HG03135 (cell line): Measurements from ENCODE around the gene CGB2.
"Not testable (repeated sequence)": the region's sequence is repeated elsewhere in the genome, so short reads cannot be mapped to it uniquely, and the experiment has no call there.

Source experiments
- ATAC-seq: cut with Tn5 transposase; IDR thresholded peaks from one replicate; pipeline ENCODE4 v1.9.1; 2021; ENCODE audit warnings: mild to moderate bottlenecking, moderate library complexity; ENCODE audit not compliant: unreplicated experiment

The CGB2 gene

DNA sequence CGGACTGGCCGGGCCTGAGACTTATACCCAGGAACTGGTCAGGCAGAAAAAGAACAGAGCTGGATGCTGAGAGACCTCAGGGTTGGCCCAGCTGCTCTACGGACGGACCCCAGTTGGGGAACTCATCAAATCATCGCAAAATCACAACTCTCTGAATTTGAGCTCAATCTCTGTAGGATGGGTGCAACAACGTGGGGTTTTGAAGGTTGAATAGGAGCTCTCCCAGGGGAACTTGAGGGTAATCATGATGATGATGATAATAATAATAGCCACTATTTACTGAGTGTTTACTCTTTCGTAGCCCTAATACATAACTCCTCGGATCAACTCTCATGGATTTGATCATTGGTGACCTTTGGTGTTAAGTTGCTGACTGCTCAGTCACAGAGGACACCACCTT lies 1.4 kb upstream of the CGB2 start:
- ATAC-seq = not testable (repeated sequence)

DNA sequence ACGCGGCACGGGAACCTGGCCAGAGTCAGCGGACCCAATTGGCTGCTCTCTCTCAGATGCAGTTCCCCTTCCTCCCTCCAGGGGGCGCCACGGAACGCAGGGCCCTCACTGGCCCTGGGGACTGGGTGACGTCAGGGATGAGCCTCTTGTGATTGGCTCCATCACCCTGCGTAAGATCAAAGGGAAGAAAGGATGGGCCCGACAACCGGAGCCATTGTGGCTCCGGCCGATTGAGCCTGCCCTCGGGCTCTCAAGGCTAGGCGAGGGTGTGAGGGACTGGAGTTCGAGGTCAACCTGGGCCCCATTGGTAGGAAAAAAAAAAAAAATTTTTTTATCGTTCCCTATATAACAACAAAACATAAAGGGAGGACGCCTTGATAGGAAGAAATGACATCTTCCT lies 5.1 kb downstream of the CGB2 start, which contains the start of gene CGB1:
Gene CGB1 (minus strand): TSS at position 81 of the 400 bp plus-strand sequence. CDS start 184 bp downstream, outside the sequence.
- ATAC-seq = not testable (repeated sequence)

DNA sequence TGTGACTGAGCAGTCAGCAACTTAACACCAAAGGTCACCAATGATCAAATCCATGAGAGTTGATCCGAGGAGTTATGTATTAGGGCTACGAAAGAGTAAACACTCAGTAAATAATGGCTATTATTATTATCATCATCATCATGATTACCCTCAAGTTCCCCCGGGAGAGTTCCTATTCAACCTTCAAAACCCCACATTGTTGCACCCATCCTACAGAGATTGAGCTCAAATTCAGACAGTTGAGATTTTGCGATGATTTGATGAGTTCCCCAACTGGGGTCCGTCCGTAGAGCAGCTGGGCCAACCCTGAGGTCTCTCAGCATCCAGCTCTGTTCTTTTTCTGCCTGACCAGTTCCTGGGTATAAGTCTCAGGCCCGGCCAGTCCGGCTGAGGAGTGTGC lies 6.4 kb downstream of the CGB2 start:
- ATAC-seq = not testable (repeated sequence)

DNA sequence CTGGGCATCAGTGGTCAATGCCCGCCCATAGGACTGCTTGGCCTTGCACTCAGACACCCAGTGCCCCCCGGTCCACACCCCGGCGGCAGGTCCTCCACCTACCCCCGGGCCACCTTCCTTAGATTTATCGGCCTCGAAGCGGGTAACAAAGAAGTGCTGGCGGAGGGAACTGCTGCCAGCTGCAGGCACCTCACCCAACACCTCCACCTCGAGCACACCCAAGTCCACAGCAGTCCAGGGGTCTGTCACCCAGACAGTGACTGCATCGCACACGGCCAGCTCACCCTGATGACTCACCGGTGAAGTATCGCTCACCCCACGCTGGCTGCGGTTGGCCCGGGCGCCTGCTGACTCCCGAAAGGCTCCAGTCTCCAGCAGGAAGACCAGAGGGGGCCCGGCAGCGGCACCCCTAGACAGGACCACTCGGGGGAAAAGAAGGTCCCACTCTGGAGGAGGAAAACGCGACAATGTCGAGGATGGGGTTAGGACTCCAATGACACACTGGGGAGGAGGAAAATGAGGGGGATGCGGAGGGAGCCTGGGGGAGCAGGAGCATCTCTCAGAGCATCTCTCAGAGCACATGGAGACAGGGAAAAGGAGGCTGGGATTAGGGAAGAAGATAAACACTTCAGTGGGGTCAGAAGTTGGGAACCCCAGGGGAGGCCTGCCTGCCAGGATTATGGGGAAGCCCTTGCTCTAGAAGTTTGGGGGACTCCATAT lies 7.0 kb downstream of the CGB2 start:
- not testable (repeated sequence) for ATAC-seq

DNA sequence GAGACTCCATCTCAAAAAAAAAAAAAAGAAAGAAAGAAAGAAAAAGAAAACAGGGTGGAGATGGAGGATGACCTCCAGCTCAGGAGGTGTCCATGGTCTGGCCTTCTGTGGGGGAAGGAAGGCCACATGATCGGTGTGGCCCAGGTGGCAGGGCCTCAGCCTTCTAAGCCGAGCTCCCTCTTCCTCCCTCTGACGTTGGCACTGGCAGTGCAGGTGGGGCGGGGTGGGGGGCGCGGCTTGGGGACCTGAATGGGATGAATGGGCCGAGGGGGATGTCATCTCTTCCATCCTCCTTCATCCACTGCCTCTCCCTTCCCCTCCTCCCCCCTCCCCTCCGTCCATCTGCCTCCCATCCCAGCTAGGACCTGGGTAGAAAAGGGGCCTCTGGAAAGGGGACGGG lies 8.0 kb downstream of the CGB2 start:
- not testable (repeated sequence) for ATAC-seq

DNA sequence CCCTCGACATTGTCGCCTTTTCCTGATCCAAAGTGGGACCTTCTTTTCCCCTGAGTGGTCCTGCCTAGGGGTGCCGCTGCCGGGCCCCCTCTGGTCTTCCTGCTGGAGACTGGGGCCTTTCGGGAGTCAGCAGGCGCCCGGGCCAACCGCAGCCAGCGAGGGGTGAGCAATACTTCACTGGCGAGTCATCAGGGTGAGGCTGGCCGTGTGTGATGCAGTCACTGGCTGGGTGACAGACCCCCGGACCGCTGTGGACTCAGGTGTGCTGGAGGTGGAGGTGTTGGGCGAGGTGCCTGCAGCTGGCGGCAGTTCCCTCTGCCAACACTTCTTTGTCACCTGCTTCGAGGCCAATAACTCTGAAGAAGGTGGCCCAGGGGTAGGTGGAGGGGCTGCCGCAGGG lies 10.5 kb downstream of the CGB2 start:
- ATAC-seq = no peak

DNA sequence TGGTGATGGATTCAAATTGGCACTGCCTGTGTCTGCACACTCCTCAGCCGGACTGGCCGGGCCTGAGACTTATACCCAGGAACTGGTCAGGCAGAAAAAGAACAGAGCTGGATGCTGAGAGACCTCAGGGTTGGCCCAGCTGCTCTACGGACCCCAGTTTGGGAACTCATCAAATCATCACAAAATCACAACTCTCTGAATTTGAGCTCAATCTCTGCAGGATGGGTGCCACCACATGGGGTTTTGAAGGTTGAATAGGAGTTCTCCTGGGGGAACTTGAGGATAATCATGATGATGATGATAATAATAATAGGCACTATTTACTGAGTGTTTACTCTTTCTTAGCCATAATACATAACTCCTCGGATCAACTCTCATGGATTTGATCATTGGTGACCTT lies 11.0 kb downstream of the CGB2 start:
- ATAC-seq = not testable (repeated sequence)

DNA sequence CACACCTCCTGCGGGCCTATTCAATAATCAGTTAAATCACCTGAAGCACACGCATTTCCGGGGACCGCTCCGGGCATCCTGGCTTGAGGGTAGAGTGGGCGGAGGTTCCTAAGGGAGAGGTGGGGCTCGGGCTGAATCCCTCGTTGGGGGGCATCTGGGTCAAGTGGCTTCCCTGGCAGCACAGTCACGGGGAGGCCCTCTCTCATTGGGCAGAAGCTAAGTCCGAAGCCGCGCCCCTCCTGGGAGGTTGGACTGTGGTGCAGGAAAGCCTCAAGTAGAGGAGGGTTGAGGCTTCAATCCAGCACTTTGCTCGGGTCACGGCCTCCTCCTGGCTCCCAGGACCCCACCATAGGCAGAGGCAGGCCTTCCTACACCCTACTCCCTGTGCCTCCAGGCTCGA lies 11.9 kb downstream of the CGB2 start, which contains the start of gene CGB5:
Gene CGB5 (plus strand): TSS at position 301 of the 400 bp plus-strand sequence. CDS start 362 bp downstream, outside the sequence.
- ATAC-seq = not testable (repeated sequence)

DNA sequence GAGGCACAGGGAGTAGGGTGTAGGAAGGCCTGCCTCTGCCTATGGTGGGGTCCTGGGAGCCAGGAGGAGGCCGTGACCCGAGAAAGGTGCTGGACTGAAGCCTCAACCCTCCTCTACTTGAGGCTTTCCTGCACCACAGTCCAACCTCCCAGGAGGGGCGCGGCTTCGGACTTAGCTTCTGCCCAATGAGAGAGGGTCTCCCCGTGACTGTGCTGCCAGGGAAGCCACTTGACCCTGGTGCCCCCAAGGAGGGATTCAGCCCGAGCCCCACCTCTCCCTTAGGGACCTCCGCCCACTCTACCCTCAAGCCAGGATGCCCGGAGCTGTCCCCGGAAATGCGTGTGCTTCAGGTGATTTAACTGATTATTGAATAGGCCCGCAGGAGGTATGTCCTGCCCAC lies 17.3 kb downstream of the CGB2 start, which contains the start of gene CGB8:
Gene CGB8 (minus strand): TSS at position 101 of the 400 bp plus-strand sequence. CDS start 372 bp downstream, outside the sequence.
- ATAC-seq = not testable (repeated sequence)

DNA sequence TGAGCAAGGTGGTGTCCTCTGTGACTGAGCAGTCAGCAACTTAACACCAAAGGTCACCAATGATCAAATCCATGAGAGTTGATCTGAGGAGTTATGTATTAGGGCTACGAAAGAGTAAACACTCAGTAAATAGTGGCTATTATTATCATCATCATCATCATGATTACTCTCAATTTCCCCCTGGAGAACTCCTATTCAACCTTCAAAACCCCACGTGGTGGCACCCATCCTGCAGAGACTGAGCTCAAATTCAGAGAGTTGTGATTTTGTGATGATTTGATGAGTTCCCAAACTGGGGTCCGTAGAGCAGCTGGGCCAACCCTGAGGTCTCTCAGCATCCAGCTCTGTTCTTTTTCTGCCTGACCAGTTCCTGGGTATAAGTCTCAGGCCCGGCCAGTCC lies 18.1 kb downstream of the CGB2 start:
- ATAC-seq = not testable (repeated sequence)

DNA sequence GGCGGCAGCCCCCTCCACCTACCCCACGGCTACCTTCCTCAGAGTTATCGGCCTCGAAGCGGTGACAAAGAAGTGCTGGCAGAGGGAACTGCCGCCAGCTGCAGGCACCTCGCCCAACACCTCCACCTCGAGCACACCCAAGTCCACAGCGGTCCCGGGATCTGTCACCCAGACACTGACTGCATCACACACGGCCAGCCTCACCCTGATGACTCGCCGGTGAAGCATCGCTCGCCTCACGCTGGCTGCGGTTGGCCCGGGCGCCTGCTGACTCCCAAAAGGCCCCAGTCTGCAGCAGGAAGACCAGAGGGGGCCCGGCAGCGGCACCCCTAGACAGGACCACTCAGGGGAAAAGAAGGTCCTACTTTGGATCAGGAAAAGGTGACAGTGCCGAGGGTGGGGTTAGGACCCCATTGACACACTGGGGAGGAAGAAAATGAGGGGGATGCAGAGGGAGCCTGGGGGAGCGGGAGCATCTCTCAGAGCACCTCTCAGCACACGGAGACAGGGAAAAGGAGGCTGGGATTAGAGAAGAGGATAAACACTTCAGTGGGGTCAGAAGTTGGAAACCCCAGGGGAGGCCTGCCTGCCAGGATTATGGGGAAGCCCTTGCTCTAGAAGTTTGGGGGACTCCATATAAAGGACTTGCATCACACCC lies 18.8 kb downstream of the CGB2 start:
- ATAC-seq = not testable (repeated sequence)

DNA sequence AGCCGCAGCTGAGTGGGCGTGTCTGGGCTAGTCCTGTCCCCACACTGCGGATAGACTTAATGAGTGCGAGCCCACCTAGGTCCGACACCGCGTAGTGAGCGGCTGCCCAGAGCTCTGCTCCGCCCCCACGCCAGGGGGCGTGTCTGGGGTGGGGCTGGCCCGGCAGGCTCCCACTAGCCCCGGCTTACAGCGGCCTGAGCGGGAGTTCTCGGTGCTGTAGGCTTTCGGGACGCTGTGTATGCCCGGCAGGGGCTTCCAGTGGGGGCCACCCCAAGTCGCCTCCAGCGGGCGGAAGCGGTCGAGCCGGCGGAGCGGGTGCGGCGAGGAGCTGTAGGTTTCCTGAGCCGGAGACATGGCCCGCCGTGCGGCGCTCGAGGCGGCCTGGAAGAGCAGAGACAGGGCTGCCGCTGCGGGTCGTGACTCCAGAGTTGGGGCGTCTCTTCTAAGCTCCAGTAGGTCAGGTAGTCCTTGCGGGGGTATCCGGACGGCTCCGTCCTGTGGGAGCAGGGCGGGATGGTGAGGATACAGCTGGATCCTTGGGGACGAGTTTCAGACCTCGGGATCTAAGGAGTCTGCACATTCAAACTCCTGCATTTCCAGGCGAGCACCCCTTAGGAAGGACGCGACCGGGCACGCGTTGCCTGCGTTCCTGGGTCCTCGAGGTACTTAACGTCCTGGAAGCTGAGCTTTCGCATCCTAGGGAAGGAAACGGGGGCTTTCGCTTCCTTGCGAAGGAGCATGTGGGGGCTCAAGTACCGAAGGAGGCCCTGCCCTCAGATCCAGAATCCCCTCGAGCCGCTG lies 24.6 kb downstream of the CGB2 start:
- no peak for ATAC-seq

DNA sequence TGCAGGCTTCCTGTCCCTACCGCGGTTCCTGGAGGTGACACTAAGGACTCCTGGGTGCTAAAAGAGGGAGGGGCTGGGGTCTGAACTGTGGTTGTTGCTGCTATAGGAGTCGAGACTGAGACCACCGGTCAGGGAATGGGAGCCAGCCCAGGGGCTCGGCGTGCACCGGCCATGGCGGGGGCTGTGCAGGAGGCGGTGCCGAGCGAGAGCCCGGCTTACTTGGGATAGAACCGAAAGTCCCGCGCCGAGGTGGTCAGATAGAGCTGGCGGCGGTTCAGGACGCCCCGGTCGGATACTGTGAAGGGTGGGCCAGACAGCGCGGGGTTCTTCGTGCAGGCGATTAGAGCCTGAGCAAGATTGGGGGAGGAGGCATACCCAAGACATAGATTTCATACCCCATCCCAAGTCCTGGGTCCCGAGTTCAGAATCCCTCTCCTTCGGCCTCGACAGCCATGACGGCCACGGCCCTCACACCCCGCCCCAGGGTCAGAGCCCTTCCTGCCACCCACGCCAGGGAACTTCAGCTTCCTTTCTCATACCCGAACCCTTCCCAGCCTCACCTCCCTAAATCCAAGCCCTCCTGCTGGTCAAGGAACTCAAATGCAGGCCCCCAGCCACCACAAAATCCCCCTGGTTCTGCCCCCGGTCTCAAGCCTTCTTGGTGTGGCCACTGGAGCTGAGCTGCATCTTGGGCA lies 25.4 kb downstream of the CGB2 start:
- not testable (repeated sequence) for ATAC-seq

DNA sequence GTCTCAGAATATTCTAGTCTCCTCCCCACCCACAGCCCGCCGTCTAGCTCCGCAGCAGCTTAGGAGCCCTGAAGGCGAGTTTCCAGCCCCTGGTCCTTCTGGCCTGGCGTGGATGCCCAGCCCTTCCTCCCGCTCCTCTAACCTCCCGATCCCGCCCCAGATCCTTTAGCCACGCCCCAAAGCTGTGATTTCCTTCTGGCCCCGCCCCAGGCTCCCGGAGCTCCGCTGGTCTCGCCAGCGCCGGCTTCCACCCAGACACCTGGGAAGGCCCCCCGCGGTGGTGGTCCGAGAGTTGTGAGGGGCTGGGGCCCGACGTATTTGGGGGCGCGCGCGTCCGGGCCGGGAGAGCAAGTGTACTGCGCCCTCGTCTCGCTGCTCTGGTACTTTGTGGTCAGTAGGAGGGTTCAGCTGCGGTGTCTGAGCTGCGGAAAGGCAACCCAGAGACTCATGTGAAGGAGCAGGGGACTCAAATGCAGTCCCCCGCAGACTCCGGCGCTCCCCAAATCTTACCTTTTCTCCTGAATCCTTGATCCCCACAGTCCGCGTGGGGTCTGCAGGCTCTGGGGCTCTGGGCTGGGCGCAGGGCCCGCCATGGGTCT lies 26.0 kb downstream of the CGB2 start, which contains the start of gene CGB7:
Gene CGB7 (minus strand): TSS at position 114 of the 599 bp plus-strand sequence. CDS start 2,374 bp downstream, outside the sequence.
- no peak for ATAC-seq

DNA sequence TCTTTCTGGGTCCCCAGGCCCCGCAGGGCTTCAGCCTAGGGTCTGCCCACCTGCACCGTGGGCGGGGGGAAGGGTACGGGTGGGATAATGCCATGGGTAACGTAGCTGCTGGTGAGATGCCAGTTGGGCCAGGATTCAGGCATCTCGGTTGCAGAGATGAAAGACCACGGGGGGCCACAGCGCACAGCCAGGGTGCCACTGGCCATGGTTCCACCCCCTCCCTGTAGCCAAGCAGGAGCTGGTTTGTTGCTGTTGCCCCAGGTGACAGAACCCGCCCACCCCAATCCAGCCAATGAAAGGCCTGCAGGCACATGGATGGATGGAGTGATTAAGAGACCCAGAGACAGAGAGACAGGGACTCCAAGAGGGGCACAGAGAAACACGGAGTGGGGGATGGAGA lies 26.9 kb downstream of the CGB2 start:
- ATAC-seq = no peak

DNA sequence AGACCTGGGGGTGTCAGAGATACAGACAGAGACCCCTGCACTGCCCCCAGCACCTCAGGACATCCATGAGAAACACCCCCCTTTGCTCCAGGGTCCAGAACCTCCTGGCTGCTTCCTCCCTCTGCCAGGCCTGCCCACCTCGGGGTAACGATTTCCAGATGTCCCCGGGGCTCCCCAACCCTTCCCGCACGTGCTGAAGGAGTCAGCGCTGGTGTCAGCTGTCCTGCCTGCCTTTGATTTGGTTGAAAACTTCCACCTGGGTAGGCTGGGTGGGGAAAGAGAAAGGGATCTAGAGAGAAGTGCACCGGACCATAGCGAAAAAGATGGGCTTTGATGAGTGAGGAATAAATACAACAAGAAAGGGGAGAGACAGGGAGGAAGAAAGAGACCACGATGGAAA lies 27.4 kb downstream of the CGB2 start:
- no peak for ATAC-seq

DNA sequence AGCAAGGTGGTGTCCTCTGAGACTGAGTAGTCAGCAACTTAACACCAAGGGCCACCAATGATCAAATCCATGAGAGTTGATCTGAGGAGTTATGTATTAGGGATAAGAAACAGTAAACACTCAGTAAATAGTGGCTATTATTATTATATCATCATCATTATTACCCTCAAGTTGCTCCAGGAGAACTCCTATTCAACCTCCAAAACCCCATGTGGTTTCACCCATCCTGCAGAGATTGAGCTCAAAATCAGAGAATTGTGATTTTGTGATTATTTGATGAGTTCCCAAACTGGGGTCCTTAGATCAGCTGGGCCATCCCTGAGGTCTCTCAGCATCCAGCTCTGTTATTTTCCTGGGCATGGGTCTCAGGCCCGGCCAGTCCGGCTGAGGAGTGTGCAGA lies 29.3 kb downstream of the CGB2 start:
- ATAC-seq = no peak

DNA sequence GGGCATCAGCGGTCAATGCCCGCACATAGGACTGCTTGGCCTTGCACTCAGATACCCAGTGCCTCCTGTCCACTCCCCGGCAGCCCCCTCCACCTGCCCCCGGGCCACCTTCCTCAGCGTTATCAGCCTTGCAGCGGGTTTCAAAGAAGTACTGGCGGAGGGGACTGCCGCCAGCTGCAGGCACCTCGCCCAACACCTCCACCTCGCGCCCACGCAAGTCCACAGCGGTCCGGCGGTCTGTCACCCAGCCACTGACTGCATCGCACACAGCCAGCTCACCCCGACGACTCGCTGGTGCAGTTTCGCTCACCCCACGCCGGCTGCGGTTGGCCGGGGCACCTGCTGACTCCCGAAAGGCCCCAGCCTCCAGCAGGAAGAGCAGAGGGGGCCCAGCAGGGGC lies 29.8 kb downstream of the CGB2 start:
- ATAC-seq = no peak

DNA sequence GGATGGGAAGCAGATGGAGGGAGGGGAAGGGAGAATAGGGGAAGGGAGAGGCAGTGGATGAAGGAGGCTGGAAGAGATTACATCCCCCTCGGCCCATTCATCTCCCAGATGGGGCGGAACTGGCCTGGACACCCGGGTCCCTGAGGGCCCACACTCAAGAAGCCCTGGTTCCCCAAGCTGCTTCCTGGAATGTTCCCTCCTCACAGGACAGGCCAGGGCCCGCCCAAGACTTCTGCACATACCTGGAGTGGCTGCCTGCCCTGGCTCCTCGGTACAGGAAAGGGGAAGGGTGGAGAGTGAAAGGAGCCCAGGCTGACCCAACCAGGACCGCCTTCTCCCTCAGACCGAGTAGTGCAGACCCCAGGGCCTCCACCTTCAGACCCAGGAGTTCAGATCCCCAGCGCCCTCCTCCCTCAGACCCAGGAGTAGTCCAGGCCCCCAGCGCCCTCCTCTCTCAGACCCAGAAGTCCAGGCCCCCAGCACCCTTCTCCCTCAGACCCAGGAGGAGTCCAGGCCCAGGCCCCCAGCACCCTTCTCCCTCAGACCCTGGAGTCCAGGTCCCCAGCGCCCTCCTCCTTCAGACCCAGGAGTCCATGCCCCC lies 32.4 kb downstream of the CGB2 start:
- ATAC-seq = no peak
